A549 treated with Mapracorat at 1 μM for 4 hours (cell line): Measurements from ENCODE around the gene ADRB1. TPM values are rescaled to one million over a fixed set of nuclear protein-coding genes. Genes with fewer than 3 reads are reported as not detected.

Experiments
- total RNA-seq: library from RNA; stranded (reverse); fragments of 200-300 nt; extraction: Qiagen RNA extraction; gene quantifications from 5 replicates; pipeline ENCODE4 v1.2.3, GENCODE V29; 2022

The ADRB1 gene
- total RNA-seq: 0.75 to 1.4 TPM (median 1.2 TPM) in 5 replicates

GRCh38 chr10:114043532-114044246 is at the start of gene ADRB1:
TSS of gene ADRB1 (plus strand) at chr10:114043866. CDS start at chr10:114044133, 267 bp downstream.

Other genes starting within 250 kb of the ADRB1 start
- gene DCLRE1A, start 189.8 kb upstream of the ADRB1 start, total RNA-seq: 8.6 to 10.2 TPM (median 9.6 TPM) in 5 replicates
- 5.1 to 8.0 TPM (median 7.0 TPM) in 5 replicates for gene NHLRC2, start 189.2 kb upstream of the ADRB1 start, total RNA-seq
- gene CCDC186, start 130.3 kb downstream of the ADRB1 start, total RNA-seq: 3.8 to 6.3 TPM (median 5.2 TPM) in 5 replicates
- not detected in 5 replicates for gene TDRD1, start 135.5 kb downstream of the ADRB1 start, total RNA-seq
- gene VWA2, start 195.4 kb downstream of the ADRB1 start, total RNA-seq: not detected in 5 replicates